Stimulated activated naive B cell treated with anti-CD40 and anti-IgM and Interleukin-4, amounts not matched to agents 10 μg/mL and 1 μg/mL and 100 μg/mL, for 72 hours (primary cell): ENCODE measurements around the gene RTP3.
A peak's percentile ranks its signal among the peaks of the same experiment; 100 is the strongest.
"Not testable (repeated sequence)": the region's sequence is repeated elsewhere in the genome, so short reads cannot be mapped to it uniquely, and the experiment has no call there.

ENCODE experiments used
- ATAC-seq, 2 donors: fragments of 150-1000 bp; cut with Tn5 transposase; replicated peaks; 2 replicates each; pipeline ENCODE4 v1.10.0; 2021; ENCODE audit warnings: moderate library complexity in 1 of 2
- DNase-seq: peaks from one replicate; pipeline ENCODE4 v3.0.0; 2021
- H3K27ac Mint-ChIP-seq: one replicate; pipeline ENCODE4 v1.8.0; 2022; ENCODE audit warnings: mild to moderate bottlenecking, mixed read lengths
- H3K27me3 Mint-ChIP-seq, 2 donors: one replicate each; pipeline ENCODE4 v1.8.0; 2022; ENCODE audit warnings: mixed read lengths in 2 of 2
- H3K36me3 Mint-ChIP-seq, 2 donors: one replicate each; pipeline ENCODE4 v1.8.0; 2022; ENCODE audit warnings: mixed read lengths in 2 of 2, mild to moderate bottlenecking in 1 of 2
- H3K4me1 Mint-ChIP-seq, 2 donors: one replicate each; pipeline ENCODE4 v1.8.0; 2022; ENCODE audit warnings: mixed read lengths in 2 of 2, mild to moderate bottlenecking in 1 of 2
- H3K4me3 Mint-ChIP-seq, 2 donors: one replicate each; pipeline ENCODE4 v1.8.0; 2022; ENCODE audit warnings: mild to moderate bottlenecking in 2 of 2, mixed read lengths in 2 of 2, moderate library complexity in 1 of 2
- H3K9me3 Mint-ChIP-seq, 2 donors: one replicate each; pipeline ENCODE4 v1.8.0; 2022; ENCODE audit warnings: mixed read lengths in 2 of 2, mild to moderate bottlenecking in 1 of 2

RTP3 gene

GRCh38 chr3:46533091-46533490 is 35.3 kb downstream of the RTP3 start:
- H3K4me3 Mint-ChIP-seq, result no peak overlapping the region
- H3K4me1 Mint-ChIP-seq, result peaks cover 22 to 29% of the 10 kb centered on the region in 2 donors
- ATAC-seq, result no peak
- no peak for DNase-seq
- no peak overlapping the region for H3K27ac Mint-ChIP-seq
- H3K36me3 Mint-ChIP-seq, result no peaks in the 10 kb centered on the region
- H3K27me3 Mint-ChIP-seq, result peaks cover 20 to 35% of the 10 kb centered on the region in 2 donors
- H3K9me3 Mint-ChIP-seq, result peaks cover 1 to 4% of the 10 kb centered on the region in 2 donors

- no peak for ATAC-seq
- Mint-ChIP-seq H3K4me1 (peaks cover 37 to 51% of the 10 kb centered on the region in 2 donors), H3K27ac (peak overlapping the region; percentile 37), H3K9me3 (peaks cover 4% of the 10 kb centered on the region in 2 donors), H3K36me3 (no peaks in the 10 kb centered on the region), H3K27me3 (peaks cover 20 to 35% of the 10 kb centered on the region in 2 donors), H3K4me3 (no peak overlapping the region)
- no peak for DNase-seq
These were observed 38.0 kb downstream of the RTP3 start for GRCh38 chr3:46535746-46536145.

- ATAC-seq (no peak), DNase-seq (no peak)
- Mint-ChIP-seq H3K27ac (no peak overlapping the region), H3K27me3 (peaks cover 20 to 27% of the 10 kb centered on the region in 2 donors), H3K9me3 (peaks cover 4% of the 10 kb centered on the region in 2 donors), H3K4me3 (no peak overlapping the region), H3K36me3 (no peaks in the 10 kb centered on the region), H3K4me1 (peaks cover 41 to 61% of the 10 kb centered on the region in 2 donors)
These were observed 39.0 kb downstream of the RTP3 start for GRCh38 chr3:46536758-46537157.

GRCh38 chr3:46537316-46537715 is 39.5 kb downstream of the RTP3 start:
- peaks cover 45 to 67% of the 10 kb centered on the region in 2 donors for H3K4me1 Mint-ChIP-seq
- H3K27ac Mint-ChIP-seq, result peak overlapping the region; percentile 42
- no peaks in the 10 kb centered on the region for H3K36me3 Mint-ChIP-seq
- no peak for ATAC-seq
- peaks cover 23 to 27% of the 10 kb centered on the region in 2 donors for H3K27me3 Mint-ChIP-seq
- peaks cover 4% of the 10 kb centered on the region in 2 donors for H3K9me3 Mint-ChIP-seq
- DNase-seq, result no peak
- no peak overlapping the region for H3K4me3 Mint-ChIP-seq

- peaks cover 26 to 27% of the 10 kb centered on the region in 2 donors for H3K27me3 Mint-ChIP-seq
- peaks cover 45 to 71% of the 10 kb centered on the region in 2 donors for H3K4me1 Mint-ChIP-seq
- H3K4me3 Mint-ChIP-seq, result no peak overlapping the region
- ATAC-seq (no peak), DNase-seq (no peak)
- H3K9me3 Mint-ChIP-seq, result peaks cover 4% of the 10 kb centered on the region in 2 donors
- H3K27ac Mint-ChIP-seq, result no peak overlapping the region
- no peaks in the 10 kb centered on the region for H3K36me3 Mint-ChIP-seq
These were observed 40.0 kb downstream of the RTP3 start for GRCh38 chr3:46537779-46538178.

GRCh38 chr3:46538425-46538802 is 40.6 kb downstream of the RTP3 start:
- Mint-ChIP-seq H3K27ac (peak overlapping the region; percentile 75), H3K4me3 (peak overlapping the region; percentile 50 to 71), H3K4me1 (peaks cover 49 to 76% of the 10 kb centered on the region in 2 donors), H3K27me3 (peaks cover 22 to 27% of the 10 kb centered on the region in 2 donors)
- H3K9me3 Mint-ChIP-seq, H3K36me3 Mint-ChIP-seq, ATAC-seq, DNase-seq: not testable (repeated sequence)

GRCh38 chr3:46538803-46539442 is 41.1 kb downstream of the RTP3 start:
- H3K9me3 Mint-ChIP-seq, result peaks cover 4% of the 10 kb centered on the region in 2 donors
- H3K27ac Mint-ChIP-seq, result peak overlapping the region; percentile 90
- peaks cover 49 to 76% of the 10 kb centered on the region in 2 donors for H3K4me1 Mint-ChIP-seq
- peaks cover 21 to 27% of the 10 kb centered on the region in 2 donors for H3K27me3 Mint-ChIP-seq
- ATAC-seq (peak; percentile 94 to 95), DNase-seq (peak; percentile 88)
- H3K36me3 Mint-ChIP-seq, result no peaks in the 10 kb centered on the region
- H3K4me3 Mint-ChIP-seq, result peak overlapping the region; percentile 71

- H3K27ac Mint-ChIP-seq, result peak overlapping the region; percentile 65
- peaks cover 20 to 27% of the 10 kb centered on the region in 2 donors for H3K27me3 Mint-ChIP-seq
- peak overlapping the region; percentile 71 for H3K4me3 Mint-ChIP-seq
These were observed 41.7 kb downstream of the RTP3 start for GRCh38 chr3:46539443-46540005.

GRCh38 chr3:46540550-46540949 is 42.8 kb downstream of the RTP3 start:
- ATAC-seq (no peak), DNase-seq (no peak)
- H3K4me3 Mint-ChIP-seq, result no peak overlapping the region
- H3K36me3 Mint-ChIP-seq, result no peaks in the 10 kb centered on the region
- H3K9me3 Mint-ChIP-seq, result peaks cover 0 to 2% of the 10 kb centered on the region in 2 donors
- peaks cover 21 to 30% of the 10 kb centered on the region in 2 donors for H3K27me3 Mint-ChIP-seq
- H3K4me1 Mint-ChIP-seq, result peaks cover 54 to 81% of the 10 kb centered on the region in 2 donors
- H3K27ac Mint-ChIP-seq, result peak overlapping the region; percentile 62

More at GRCh38 chr3:46539443-46540005, 41.7 kb downstream of the RTP3 start:
- H3K9me3 Mint-ChIP-seq, result peaks cover 0 to 2% of the 10 kb centered on the region in 2 donors
- H3K4me1 Mint-ChIP-seq, result peaks cover 51 to 76% of the 10 kb centered on the region in 2 donors
- H3K36me3 Mint-ChIP-seq, result no peaks in the 10 kb centered on the region
- ATAC-seq (no peak), DNase-seq (no peak)

- Mint-ChIP-seq H3K9me3 (peaks cover 0 to 2% of the 10 kb centered on the region in 2 donors), H3K4me1 (peaks cover 50 to 81% of the 10 kb centered on the region in 2 donors), H3K27me3 (peaks cover 14 to 29% of the 10 kb centered on the region in 2 donors), H3K4me3 (no peak overlapping the region), H3K36me3 (no peaks in the 10 kb centered on the region), H3K27ac (no peak overlapping the region)
- DNase-seq (no peak), ATAC-seq (peak in 1 of 2 donors; percentile 19)
These were observed 44.1 kb downstream of the RTP3 start for GRCh38 chr3:46541835-46542234.

- peaks cover 0 to 2% of the 10 kb centered on the region in 2 donors for H3K9me3 Mint-ChIP-seq
- H3K4me3 Mint-ChIP-seq, result no peak overlapping the region
- peaks cover 46 to 78% of the 10 kb centered on the region in 2 donors for H3K4me1 Mint-ChIP-seq
- ATAC-seq, result no peak
- peak overlapping the region; percentile 48 for H3K27ac Mint-ChIP-seq
- H3K27me3 Mint-ChIP-seq, result peaks cover 12 to 29% of the 10 kb centered on the region in 2 donors
- DNase-seq, result no peak
- no peaks in the 10 kb centered on the region for H3K36me3 Mint-ChIP-seq
These were observed 44.6 kb downstream of the RTP3 start for GRCh38 chr3:46542344-46542743.

- Mint-ChIP-seq H3K4me3 (no peak overlapping the region), H3K9me3 (peaks cover 0 to 2% of the 10 kb centered on the region in 2 donors), H3K27me3 (peaks cover 12 to 29% of the 10 kb centered on the region in 2 donors), H3K4me1 (peaks cover 44 to 74% of the 10 kb centered on the region in 2 donors), H3K36me3 (no peaks in the 10 kb centered on the region), H3K27ac (no peak overlapping the region)
- DNase-seq (no peak), ATAC-seq (no peak)
These were observed 45.0 kb downstream of the RTP3 start for GRCh38 chr3:46542801-46543201.

GRCh38 chr3:46544771-46545503 is 47.2 kb downstream of the RTP3 start:
- H3K4me1 Mint-ChIP-seq, result peaks cover 35 to 60% of the 10 kb centered on the region in 2 donors
- peaks cover 16 to 29% of the 10 kb centered on the region in 2 donors for H3K27me3 Mint-ChIP-seq
- no peak overlapping the region for H3K4me3 Mint-ChIP-seq
- ATAC-seq (no peak), DNase-seq (no peak)
- H3K36me3 Mint-ChIP-seq, result no peaks in the 10 kb centered on the region
- H3K27ac Mint-ChIP-seq, result no peak overlapping the region
- no peaks in the 10 kb centered on the region for H3K9me3 Mint-ChIP-seq

- ATAC-seq (no peak), DNase-seq (no peak)
- H3K27me3 Mint-ChIP-seq, result peaks cover 22 to 37% of the 10 kb centered on the region in 2 donors
- no peak overlapping the region for H3K27ac Mint-ChIP-seq
- no peak overlapping the region for H3K4me3 Mint-ChIP-seq
- no peaks in the 10 kb centered on the region for H3K36me3 Mint-ChIP-seq
- H3K4me1 Mint-ChIP-seq, result peaks cover 39 to 63% of the 10 kb centered on the region in 2 donors
- H3K9me3 Mint-ChIP-seq, result no peaks in the 10 kb centered on the region
These were observed 48.2 kb downstream of the RTP3 start for GRCh38 chr3:46545818-46546630.
